ENCODE results near the gene EIF4H.
"Not testable (repeated sequence)": the region's sequence is repeated elsewhere in the genome, so short reads cannot be mapped to it uniquely, and the experiment has no call there.

The EIF4H gene

GRCh38 chr7:74202841-74203556 is 28.8 kb downstream of the EIF4H start:
- DNase-seq: peak; percentile 46

GRCh38 chr7:74203956-74204618 is 29.9 kb downstream of the EIF4H start:
- no peak for DNase-seq

- not testable (repeated sequence) for DNase-seq
Observed at GRCh38 chr7:74206052-74206451, 31.9 kb downstream of the EIF4H start.

- DNase-seq: peak; percentile 78
Observed at GRCh38 chr7:74206589-74207120, 32.5 kb downstream of the EIF4H start.

- DNase-seq: no peak
Observed at GRCh38 chr7:74207586-74207985, 33.4 kb downstream of the EIF4H start.

GRCh38 chr7:74208241-74208640 is 34.1 kb downstream of the EIF4H start:
- not testable (repeated sequence) for DNase-seq

GRCh38 chr7:74212661-74213060 is 38.5 kb downstream of the EIF4H start:
- no peak for DNase-seq

GRCh38 chr7:74214816-74215630 is 40.9 kb downstream of the EIF4H start:
- DNase-seq: no peak

- no peak for DNase-seq
Observed at GRCh38 chr7:74215921-74216320, 41.8 kb downstream of the EIF4H start.

- DNase-seq: no peak
Observed at GRCh38 chr7:74216361-74216761, 42.2 kb downstream of the EIF4H start.

- no peak for DNase-seq
Observed at GRCh38 chr7:74217455-74218342, 43.5 kb downstream of the EIF4H start.

GRCh38 chr7:74218343-74218698 is 44.2 kb downstream of the EIF4H start:
- DNase-seq: no peak

- DNase-seq: no peak
Observed at GRCh38 chr7:74219416-74219815, 45.3 kb downstream of the EIF4H start.

GRCh38 chr7:74220229-74220628 is 46.1 kb downstream of the EIF4H start:
- DNase-seq: no peak

- no peak for DNase-seq
Observed at GRCh38 chr7:74221713-74222112, 47.6 kb downstream of the EIF4H start.

GRCh38 chr7:74222851-74223710 is 48.9 kb downstream of the EIF4H start:
- DNase-seq: no peak

GRCh38 chr7:74223711-74224510 is 49.8 kb downstream of the EIF4H start:
- no peak for DNase-seq

- no peak for DNase-seq
Observed at GRCh38 chr7:74224511-74224832, 50.3 kb downstream of the EIF4H start.

- not testable (repeated sequence) for DNase-seq
Observed at GRCh38 chr7:74224907-74225306, 50.8 kb downstream of the EIF4H start.

- DNase-seq: no peak
Observed at GRCh38 chr7:74225400-74225799, 51.2 kb downstream of the EIF4H start.

GRCh38 chr7:74226633-74227032 is 52.5 kb downstream of the EIF4H start:
- no peak for DNase-seq

Data from EL (cell line).